Measurements from ENCODE around the gene FOXL3.

Gene FOXL3

DNA sequence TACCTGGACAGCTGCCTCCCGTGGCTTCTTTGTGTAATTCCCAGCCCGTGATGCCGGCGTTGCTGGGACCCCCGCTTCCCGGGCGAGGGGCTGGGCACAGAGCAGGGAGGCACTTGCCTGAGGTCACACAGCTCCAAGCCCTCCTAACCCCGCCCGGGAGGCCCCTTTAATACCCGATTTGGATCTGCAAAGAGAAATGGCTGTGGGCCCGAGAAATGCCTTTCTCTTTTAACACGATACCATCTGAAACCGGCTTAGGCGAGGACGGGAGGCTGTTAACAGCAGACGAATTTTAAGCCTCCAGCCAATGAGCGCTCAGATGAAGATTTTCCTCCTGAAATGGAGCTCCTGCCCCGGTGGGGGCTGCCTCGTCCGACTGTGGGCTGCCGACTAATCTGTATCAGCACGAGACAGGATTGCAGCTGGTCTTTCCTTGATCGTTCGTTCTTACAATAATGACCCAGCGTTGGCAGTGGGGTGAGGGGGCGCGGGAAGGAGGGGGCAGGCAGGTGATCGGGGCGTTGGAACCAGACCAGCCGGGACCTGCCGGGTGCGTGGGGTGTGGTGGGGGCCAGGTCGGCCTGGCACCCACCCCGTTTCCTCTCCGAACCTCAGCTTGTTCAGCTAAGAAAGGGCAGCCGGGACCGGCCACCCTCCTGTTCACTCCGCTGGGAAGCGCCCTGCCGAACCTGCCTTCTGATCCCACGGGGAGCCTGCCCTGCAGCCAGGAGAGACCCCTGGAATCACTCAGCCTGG is 36.2 kb upstream of the FOXL3 start:
- Histone ChIP-seq H4K20me1 (ENCODE audit: insufficient read depth, low read length) (no peaks in the 10 kb centered on the region), H3K79me2 (ENCODE audit: low read length) (no peaks in the 10 kb centered on the region), H3K4me2 (ENCODE audit: low read length) (no peak overlapping the region), H2AFZ (ENCODE audit: low read depth, low read length) (no peak overlapping the region), H3K27me3 (ENCODE audit: low read depth, low read length) (no peaks in the 10 kb centered on the region), H3K4me3 (ENCODE audit: low read length) (no peak overlapping the region), H3K9me3 (ENCODE audit: insufficient read depth, low read length) (no peaks in the 10 kb centered on the region), H3K4me1 (ENCODE audit: low read length) (no peaks in the 10 kb centered on the region), H3K36me3 (replicated peaks; ENCODE audit: low read depth, low read length) (no peaks in the 10 kb centered on the region), H3K9ac (ENCODE audit: low read length) (no peak overlapping the region), H3K27ac (ENCODE audit: low read length) (no peak overlapping the region)
- TF ChIP-seq, protein P1, sequence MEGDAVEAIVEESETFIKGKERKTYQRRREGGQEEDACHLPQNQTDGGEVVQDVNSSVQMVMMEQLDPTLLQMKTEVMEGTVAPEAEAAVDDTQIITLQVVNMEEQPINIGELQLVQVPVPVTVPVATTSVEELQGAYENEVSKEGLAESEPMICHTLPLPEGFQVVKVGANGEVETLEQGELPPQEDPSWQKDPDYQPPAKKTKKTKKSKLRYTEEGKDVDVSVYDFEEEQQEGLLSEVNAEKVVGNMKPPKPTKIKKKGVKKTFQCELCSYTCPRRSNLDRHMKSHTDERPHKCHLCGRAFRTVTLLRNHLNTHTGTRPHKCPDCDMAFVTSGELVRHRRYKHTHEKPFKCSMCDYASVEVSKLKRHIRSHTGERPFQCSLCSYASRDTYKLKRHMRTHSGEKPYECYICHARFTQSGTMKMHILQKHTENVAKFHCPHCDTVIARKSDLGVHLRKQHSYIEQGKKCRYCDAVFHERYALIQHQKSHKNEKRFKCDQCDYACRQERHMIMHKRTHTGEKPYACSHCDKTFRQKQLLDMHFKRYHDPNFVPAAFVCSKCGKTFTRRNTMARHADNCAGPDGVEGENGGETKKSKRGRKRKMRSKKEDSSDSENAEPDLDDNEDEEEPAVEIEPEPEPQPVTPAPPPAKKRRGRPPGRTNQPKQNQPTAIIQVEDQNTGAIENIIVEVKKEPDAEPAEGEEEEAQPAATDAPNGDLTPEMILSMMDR (IDR thresholded peaks at IDR 0.05; ENCODE audit: low read depth, low read length) = no peak
- TF ChIP-seq EZH2phosphoT487 (IDR thresholded peaks at IDR 0.05; ENCODE audit: low read depth) = no peak

DNA sequence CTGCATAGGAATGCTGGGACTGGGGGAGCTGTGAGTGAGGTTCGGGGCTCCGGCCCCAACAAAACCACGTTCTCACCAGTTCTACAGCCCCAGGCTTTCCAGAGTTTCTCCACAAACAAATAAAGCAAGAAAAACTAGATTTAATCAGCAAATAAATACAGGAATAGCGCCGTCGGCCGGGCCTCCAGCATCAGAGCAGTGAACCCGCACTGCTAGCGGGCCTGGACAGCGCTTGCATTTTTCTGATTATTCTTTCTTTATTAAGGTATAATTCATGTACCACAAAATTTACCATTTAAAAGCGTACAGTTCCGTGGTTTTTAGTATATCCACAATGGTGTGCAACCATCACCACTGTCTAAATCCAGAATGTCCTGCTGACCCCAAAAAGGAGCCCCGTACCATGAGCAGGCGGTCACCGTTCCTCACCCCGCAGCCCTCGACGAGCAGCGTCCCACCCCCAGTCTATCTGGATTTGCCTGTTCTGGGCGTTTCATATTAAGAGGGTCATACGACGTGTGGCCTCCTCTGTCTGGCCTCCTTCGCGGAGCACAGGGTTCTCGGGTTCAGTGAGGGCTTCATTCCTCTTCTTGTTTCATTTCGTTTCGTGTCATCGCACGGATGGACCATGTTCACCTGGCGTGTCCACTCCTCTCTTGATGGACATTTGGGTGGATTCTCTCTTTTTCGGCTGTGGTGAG is 35.5 kb upstream of the FOXL3 start:
- no peak overlapping the region for H3K27ac ChIP-seq (ENCODE audit: low read length)
- no peak overlapping the region for H3K4me3 ChIP-seq (ENCODE audit: low read length)
- no peak overlapping the region for H2AFZ ChIP-seq (ENCODE audit: low read depth, low read length)
- H3K27me3 ChIP-seq (ENCODE audit: low read depth, low read length) = no peaks in the 10 kb centered on the region
- no peaks in the 10 kb centered on the region for H3K36me3 ChIP-seq (replicated peaks; ENCODE audit: low read depth, low read length)
- no peaks in the 10 kb centered on the region for H3K4me1 ChIP-seq (ENCODE audit: low read length)
- H4K20me1 ChIP-seq (ENCODE audit: insufficient read depth, low read length) = no peaks in the 10 kb centered on the region
- H3K9ac ChIP-seq (ENCODE audit: low read length) = no peak overlapping the region
- H3K4me2 ChIP-seq (ENCODE audit: low read length) = no peak overlapping the region
- TF ChIP-seq EZH2phosphoT487 (IDR thresholded peaks at IDR 0.05; ENCODE audit: low read depth) = no peak
- TF ChIP-seq, protein P1 (IDR thresholded peaks at IDR 0.05; ENCODE audit: low read depth, low read length) = no peak
- no peaks in the 10 kb centered on the region for H3K9me3 ChIP-seq (ENCODE audit: insufficient read depth, low read length)
- no peaks in the 10 kb centered on the region for H3K79me2 ChIP-seq (ENCODE audit: low read length)

DNA sequence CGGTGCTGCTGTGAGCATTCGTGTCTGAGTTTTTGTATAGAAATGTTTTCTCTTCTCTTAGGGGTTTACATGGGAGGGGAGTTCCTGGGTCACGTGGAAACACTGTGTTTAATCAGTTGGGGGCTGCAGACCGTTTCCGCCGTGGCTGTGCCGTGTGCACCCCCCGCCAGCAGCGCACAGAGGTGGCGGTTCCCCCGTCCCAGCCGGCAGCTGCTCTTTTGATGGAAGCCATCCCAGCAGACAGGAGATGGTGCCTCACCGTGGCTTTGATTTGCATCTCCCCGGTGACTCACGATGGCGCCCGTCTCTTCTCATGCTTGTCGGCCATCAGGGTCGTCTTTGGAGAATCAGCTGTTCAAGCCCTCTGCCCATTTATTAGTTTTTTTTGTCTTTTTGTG is 34.9 kb upstream of the FOXL3 start:
- no peak overlapping the region for H3K4me3 ChIP-seq (ENCODE audit: low read length)
- no peak overlapping the region for H3K4me2 ChIP-seq (ENCODE audit: low read length)
- TF ChIP-seq, protein P1 (IDR thresholded peaks at IDR 0.05; ENCODE audit: low read depth, low read length) = no peak
- no peak for TF ChIP-seq EZH2phosphoT487 (IDR thresholded peaks at IDR 0.05; ENCODE audit: low read depth)
- H4K20me1 ChIP-seq (ENCODE audit: insufficient read depth, low read length) = no peaks in the 10 kb centered on the region
- H3K36me3 ChIP-seq (replicated peaks; ENCODE audit: low read depth, low read length) = no peaks in the 10 kb centered on the region
- no peaks in the 10 kb centered on the region for H3K9me3 ChIP-seq (ENCODE audit: insufficient read depth, low read length)
- no peaks in the 10 kb centered on the region for H3K4me1 ChIP-seq (ENCODE audit: low read length)
- H2AFZ ChIP-seq (ENCODE audit: low read depth, low read length) = no peak overlapping the region
- no peak overlapping the region for H3K27ac ChIP-seq (ENCODE audit: low read length)
- H3K27me3 ChIP-seq (ENCODE audit: low read depth, low read length) = no peaks in the 10 kb centered on the region
- no peaks in the 10 kb centered on the region for H3K79me2 ChIP-seq (ENCODE audit: low read length)
- no peak overlapping the region for H3K9ac ChIP-seq (ENCODE audit: low read length)

DNA sequence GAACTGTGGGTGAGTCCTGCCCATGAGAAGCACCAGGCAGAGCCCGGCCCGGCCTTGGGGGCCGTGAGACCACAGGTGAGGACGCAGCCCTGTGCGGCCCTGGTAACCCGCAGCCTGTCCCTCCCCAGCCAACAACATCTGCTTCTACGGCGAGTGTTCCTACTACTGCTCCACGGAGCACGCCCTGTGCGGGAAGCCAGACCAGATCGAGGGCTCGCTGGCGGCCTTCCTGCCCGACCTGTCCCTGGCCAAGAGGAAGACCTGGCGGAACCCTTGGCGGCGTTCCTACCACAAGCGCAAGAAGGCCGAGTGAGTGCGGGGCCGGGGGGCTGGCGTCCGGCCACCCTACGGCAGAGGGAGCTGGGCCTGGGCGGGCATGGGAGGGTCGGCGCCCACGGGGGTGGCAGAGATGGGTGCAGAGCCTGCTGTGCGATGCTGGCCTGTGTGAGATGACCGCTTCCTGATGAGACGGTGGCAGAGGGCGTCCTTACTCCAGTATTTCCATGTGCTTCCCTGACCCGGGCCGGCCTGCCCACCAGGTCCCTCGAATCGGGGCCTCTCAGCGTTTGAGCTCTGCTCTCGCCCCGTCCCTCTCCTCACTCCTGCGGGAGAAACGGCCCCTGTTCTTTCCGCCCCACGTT is 34.1 kb upstream of the FOXL3 start:
- H3K27me3 ChIP-seq (ENCODE audit: low read depth, low read length) = no peaks in the 10 kb centered on the region
- H4K20me1 ChIP-seq (ENCODE audit: insufficient read depth, low read length) = no peaks in the 10 kb centered on the region
- TF ChIP-seq, protein P1 (IDR thresholded peaks at IDR 0.05; ENCODE audit: low read depth, low read length) = no peak
- no peak for TF ChIP-seq EZH2phosphoT487 (IDR thresholded peaks at IDR 0.05; ENCODE audit: low read depth)
- no peak overlapping the region for H2AFZ ChIP-seq (ENCODE audit: low read depth, low read length)
- no peak overlapping the region for H3K9ac ChIP-seq (ENCODE audit: low read length)
- no peaks in the 10 kb centered on the region for H3K9me3 ChIP-seq (ENCODE audit: insufficient read depth, low read length)
- H3K4me1 ChIP-seq (ENCODE audit: low read length) = no peaks in the 10 kb centered on the region
- H3K27ac ChIP-seq (ENCODE audit: low read length) = no peak overlapping the region
- H3K79me2 ChIP-seq (ENCODE audit: low read length) = no peaks in the 10 kb centered on the region
- H3K36me3 ChIP-seq (replicated peaks; ENCODE audit: low read depth, low read length) = no peaks in the 10 kb centered on the region
- no peak overlapping the region for H3K4me3 ChIP-seq (ENCODE audit: low read length)
- no peak overlapping the region for H3K4me2 ChIP-seq (ENCODE audit: low read length)
